IMR-90 (cell line): ENCODE measurements around the gene ACSF2. TPM values are rescaled to one million over a fixed set of nuclear protein-coding genes. Genes with fewer than 3 reads are reported as not detected.

ENCODE experiments used
- ATAC-seq: fragments of 200-7000 bp; cut with Tn5 transposase; 2 replicates; pipeline ENCODE4 v1.9.1; 2020; ENCODE audit warnings: low read depth, mild to moderate bottlenecking, moderate library complexity
- BruUV-seq: library from RNA; stranded (reverse); fragments of 400-500 nt; replicated peaks from 2 replicates; lab custom pipeline; 2021; lab: Mats Ljungman, UMichigan
- CTCF ChIA-PET: fragments of 300-600 bp; formaldehyde crosslinking; extraction: SDS; loops from one replicate; lab custom pipeline; 2021; ENCODE audit warnings: antibody characterized with exemption; lab: Yijun Ruan, JAX
- POLR2A ChIA-PET: fragments of 300-600 bp; sonication (Branson Sonifier 250); formaldehyde crosslinking; loops from one replicate; lab custom pipeline; 2022; ENCODE audit warnings: antibody characterized with exemption; ENCODE audit not compliant: unreplicated experiment; lab: Charles Lee
- DNase-seq: peaks from one replicate; pipeline ENCODE4 v3.0.0; 2013
- H2AFZ ChIP-seq: replicated peaks from 2 replicates; pipeline ENCODE3; 2013; ENCODE audit warnings: low read length, mild to moderate bottlenecking; ENCODE audit not compliant: poor library complexity
- H2AK5ac ChIP-seq: 2 replicates; pipeline ENCODE4 v1.6.1; 2013; ENCODE audit warnings: low read depth, low read length, inconsistent platforms
- H2AK9ac ChIP-seq: replicated peaks from 2 replicates; pipeline ENCODE3; 2013; ENCODE audit warnings: mild to moderate bottlenecking, low read depth, low read length, moderate library complexity; ENCODE audit not compliant: poor library complexity
- H2BK120ac ChIP-seq: 2 replicates; pipeline ENCODE4 v1.6.1; 2013; ENCODE audit warnings: low read depth, low read length, inconsistent platforms
- H2BK15ac ChIP-seq: 3 replicates; pipeline ENCODE4 v1.6.1; 2013; ENCODE audit warnings: low read depth, low read length, inconsistent platforms
- H2BK20ac ChIP-seq: 2 replicates; pipeline ENCODE4 v1.6.1; 2013; ENCODE audit warnings: low read depth, mild to moderate bottlenecking, inconsistent platforms, low read length, moderate library complexity
- H2BK5ac ChIP-seq: 2 replicates; pipeline ENCODE4 v1.6.1; 2013; ENCODE audit warnings: mild to moderate bottlenecking, low read depth, low read length, inconsistent platforms; ENCODE audit not compliant: poor library complexity, severe bottlenecking
- H3K14ac ChIP-seq: replicated peaks from 2 replicates; pipeline ENCODE4 v1.6.1; 2013; ENCODE audit warnings: low read depth, low read length, inconsistent platforms
- H3K18ac ChIP-seq: 2 replicates; pipeline ENCODE4 v1.6.1; 2013; ENCODE audit warnings: low read depth, low read length, control low read depth
- H3K23ac ChIP-seq: 2 replicates; pipeline ENCODE4 v1.6.1; 2013; ENCODE audit warnings: low read depth, low read length, inconsistent platforms
- H3K27ac ChIP-seq: 2 replicates; pipeline ENCODE4 v1.5.1; 2013; ENCODE audit warnings: mild to moderate bottlenecking, control low read depth, low read length; ENCODE audit not compliant: insufficient read depth
- H3K27me3 ChIP-seq: 2 replicates; pipeline ENCODE4 v1.6.1; 2013; ENCODE audit warnings: low read length; ENCODE audit not compliant: control insufficient read depth, insufficient read depth
- H3K36me3 ChIP-seq: 2 replicates; pipeline ENCODE4 v1.6.1; 2013; ENCODE audit warnings: low read length, mixed read lengths; ENCODE audit not compliant: control insufficient read depth, insufficient read depth
- H3K4ac ChIP-seq: 2 replicates; pipeline ENCODE4 v1.6.1; 2013; ENCODE audit warnings: low read depth, low read length, inconsistent platforms
- H3K4me1 ChIP-seq: 2 replicates; pipeline ENCODE4 v1.6.1; 2013; ENCODE audit warnings: low read length, mixed read lengths; ENCODE audit not compliant: control insufficient read depth, insufficient read depth
- H3K4me2 ChIP-seq: 2 replicates; pipeline ENCODE4 v1.6.1; 2013; ENCODE audit warnings: low read depth, mild to moderate bottlenecking, control low read depth, low read length, moderate library complexity
- H3K4me3 ChIP-seq: 2 replicates; pipeline ENCODE4 v1.5.1; 2013; ENCODE audit warnings: low read depth, mild to moderate bottlenecking, control low read depth, low read length, moderate library complexity; ENCODE audit not compliant: insufficient read depth
- H3K56ac ChIP-seq: 2 replicates; pipeline ENCODE4 v1.6.1; 2013; ENCODE audit warnings: low read length, inconsistent platforms; ENCODE audit not compliant: insufficient read depth; ENCODE audit errors: extremely low read depth
- H3K79me1 ChIP-seq, 2 experiments: 2 replicates each; pipeline ENCODE4 v1.6.1; 2013; ENCODE audit warnings: low read length in 2 of 2, inconsistent platforms in 1 of 2, low read depth in 1 of 2
- H3K9ac ChIP-seq: 2 replicates; pipeline ENCODE4 v1.6.1; 2013; ENCODE audit warnings: low read depth, low read length, control low read depth
- H3K9me1 ChIP-seq: 2 replicates; pipeline ENCODE4 v1.6.1; 2013; ENCODE audit warnings: low read length, inconsistent platforms; ENCODE audit not compliant: insufficient read depth
- H3K9me3 ChIP-seq: 2 replicates; pipeline ENCODE4 v1.6.1; 2013; ENCODE audit warnings: low read length; ENCODE audit not compliant: control insufficient read depth, insufficient read depth
- H4K20me1 ChIP-seq: 2 replicates; pipeline ENCODE4 v1.6.1; 2013; ENCODE audit warnings: low read length, inconsistent platforms; ENCODE audit not compliant: insufficient read depth
- H4K5ac ChIP-seq: 2 replicates; pipeline ENCODE4 v1.6.1; 2013; ENCODE audit warnings: mild to moderate bottlenecking, low read depth, low read length, control low read depth
- H4K8ac ChIP-seq, 2 experiments: 2 replicates each; pipeline ENCODE4 v1.6.1; 2013; ENCODE audit warnings: low read depth in 2 of 2, low read length in 2 of 2, control low read depth in 1 of 2, inconsistent platforms in 1 of 2
- H4K91ac ChIP-seq: 2 replicates; pipeline ENCODE4 v1.6.1; 2013; ENCODE audit warnings: low read depth, low read length, inconsistent platforms; ENCODE audit not compliant: insufficient read depth
- CHD1 ChIP-seq: IDR thresholded peaks from 2 replicates; pipeline ENCODE4 v1.6.1; 2012; ENCODE audit warnings: low read depth, low read length, improper control_type of control experiment
- MAZ ChIP-seq: IDR thresholded peaks from 2 replicates; pipeline ENCODE4 v1.6.1; 2012; ENCODE audit warnings: low read depth, mild to moderate bottlenecking, low read length, improper control_type of control experiment, moderate library complexity, borderline replicate concordance
- NFE2L2 ChIP-seq: fragments of 150-350 bp; IDR thresholded peaks from 2 replicates; pipeline ENCODE4 v1.6.1; 2016; ENCODE audit warnings: low read depth, mild to moderate bottlenecking, low read length
- RFX5 ChIP-seq: IDR thresholded peaks from 2 replicates; pipeline ENCODE4 v1.8.0; 2012; ENCODE audit warnings: low read depth, mild to moderate bottlenecking, low read length, moderate library complexity
- WGBS, 2 experiments: methylation state at CpG; one replicate each; pipeline versions ENCODE4 v1.1.5 to v1.1.7; 2013; ENCODE audit warnings: missing lambda C conversion rate in 2 of 2; ENCODE audit not compliant: insufficient read length in 1 of 2; ENCODE audit errors: extremely low coverage in 2 of 2; 5-methylcytosine and 5-hydroxymethylcytosine counted together
- dilution Hi-C: fragments of 300-500 bp; cut with HindIII; formaldehyde crosslinking; loops from one replicate; pipeline ENCODE4 v1.14.3; 2018; ENCODE audit warnings: low sequenced_read_pairs; ENCODE audit not compliant: unreplicated experiment
- in situ Hi-C: fragments of 300-500 bp; cut with MboI; formaldehyde crosslinking; loops from 3 replicates; pipeline ENCODE4 v1.14.3; 2019; ENCODE audit warnings: low sequenced_read_pairs, inconsistent platforms, mixed read lengths
- intact Hi-C: fragments of 100-400 bp; cut with micrococcal nuclease; formaldehyde crosslinking; loops from 2 replicates; pipeline ENCODE4 v1.10.0; 2022
- polyA plus RNA-seq, 3 experiments: library from polyadenylated mRNA; depleted of rRNA; stranded (reverse); fragments of >200 nt; gene quantifications; 2 replicates each; pipeline ENCODE4 v1.2.3, GENCODE V29; 2012; ENCODE audit warnings: low replicate concordance in 1 of 3
- total RNA-seq: library from RNA; depleted of rRNA; stranded (reverse); fragments of >200 nt; gene quantifications from 2 replicates; pipeline ENCODE4 v1.2.3, GENCODE V29; 2012
- TF ChIP-seq, protein P1 (sequence below): conservative IDR thresholded peaks from 2 replicates; pipeline ENCODE4 v1.5.1; 2012; ENCODE audit warnings: mild to moderate bottlenecking, low read depth, low read length, improper control_type of control experiment

Gene ACSF2
- total and polyA plus RNA-seq, 2 of the 4 experiments (the other 2 are of a cell fraction) = 18.5 to 27.2 TPM

DNA sequence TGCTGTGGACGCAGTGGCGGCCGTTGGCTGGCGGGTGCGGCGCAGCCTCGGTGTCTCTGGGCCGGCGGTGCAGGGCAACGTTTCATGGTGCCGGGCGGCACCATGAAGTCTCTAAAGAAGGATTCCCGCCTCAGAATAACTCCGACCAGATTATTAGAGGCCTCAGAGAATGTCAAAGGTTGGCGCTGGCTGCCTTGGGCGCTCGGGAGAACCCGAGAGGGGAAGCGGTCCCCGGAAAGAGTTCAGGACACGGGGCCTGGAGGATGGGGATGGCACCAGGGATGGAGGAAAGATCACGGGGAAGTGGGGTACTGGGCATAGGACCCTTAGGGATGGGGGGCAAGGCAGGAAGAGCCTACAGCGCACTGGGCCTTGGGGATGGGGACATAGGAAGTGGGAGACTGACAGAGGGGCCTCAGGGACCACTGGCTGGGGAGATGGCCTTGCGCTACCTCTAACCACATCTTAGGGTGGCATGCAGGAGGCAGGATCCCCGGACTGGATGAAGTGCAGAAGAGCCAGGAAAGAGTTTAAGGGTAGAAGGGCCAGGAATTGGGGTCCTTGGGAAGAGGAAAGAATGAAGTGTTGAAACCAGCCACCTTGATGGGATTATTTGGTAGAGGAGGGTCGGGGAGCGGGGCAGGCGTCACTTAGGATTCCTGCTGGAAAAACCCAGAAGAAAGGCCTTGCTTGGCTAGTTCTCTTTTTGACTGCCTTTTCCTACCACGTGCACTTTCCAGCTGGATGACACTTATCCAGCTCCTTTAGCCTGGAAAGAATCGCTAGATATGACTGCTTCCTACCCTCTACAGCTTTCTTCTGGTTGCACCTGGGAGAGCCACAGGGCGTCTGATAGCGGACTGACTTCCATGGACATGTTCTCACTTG is 82.8 kb downstream of the ACSF2 start:
- Histone ChIP-seq H4K91ac (0 out of 2 replicates have a peak overlapping the region, but pooled peaks have one; percentile 13), H2BK15ac (no peak overlapping the region), H2BK120ac (peak overlapping the region; percentile 33; the same call in 1 of the 2 replicates), H3K27me3 (no peaks in the 10 kb centered on the region; the same call in 1 of the 2 replicates), H3K79me1 (peaks cover 0 to 3% of the 10 kb centered on the region in 2 experiments; a peak in 1 of 4 replicates), H3K9me3 (no peaks in the 10 kb centered on the region), H3K23ac (peak overlapping the region; percentile 5; the same call in 1 of the 2 replicates), H3K4me3 (peak overlapping the region; percentile 43), H3K56ac (peak overlapping the region; percentile 17; the same call in 1 of the 2 replicates), H3K4ac (peak overlapping the region; percentile 31), H2AK5ac (peak overlapping the region; percentile 67; the same call in 1 of the 2 replicates), H2AFZ (peak overlapping the region; percentile 96), H3K18ac (no peak overlapping the region), H2BK5ac (no peak overlapping the region), H3K36me3 (no peaks in the 10 kb centered on the region), H4K5ac (peak overlapping the region; percentile 44; the same call in 1 of the 2 replicates), H3K9me1 (peaks cover 13% of the 10 kb centered on the region), H3K27ac (peak overlapping the region; percentile 4; the same call in 1 of the 2 replicates), H2AK9ac (peak overlapping the region; percentile 53), H3K4me1 (peaks cover 2% of the 10 kb centered on the region), H2BK20ac (no peak overlapping the region), H3K9ac (peak overlapping the region; percentile 19), H3K14ac (0 out of 2 replicates have a peak overlapping the region, but pooled peaks have one; percentile 64), H4K8ac (peak overlapping the region; percentile 47 to 98), H3K4me2 (peak overlapping the region; percentile 62), H4K20me1 (no peaks in the 10 kb centered on the region)
- ChIA-PET POLR2A (no interaction called here), CTCF (interaction anchor here (1.5 kb wide), 1 partner anchor 29 kb away, joined by 4 read pairs; no protein-coding TSS in a partner anchor)
- ATAC-seq = no peak
- intact Hi-C loops (no loop called here), in situ Hi-C loops (no loop called here), dilution Hi-C loops (no loop called here)
- no peak for DNase-seq
- BruUV-seq = no TSS peak
- TF ChIP-seq, protein P1, sequence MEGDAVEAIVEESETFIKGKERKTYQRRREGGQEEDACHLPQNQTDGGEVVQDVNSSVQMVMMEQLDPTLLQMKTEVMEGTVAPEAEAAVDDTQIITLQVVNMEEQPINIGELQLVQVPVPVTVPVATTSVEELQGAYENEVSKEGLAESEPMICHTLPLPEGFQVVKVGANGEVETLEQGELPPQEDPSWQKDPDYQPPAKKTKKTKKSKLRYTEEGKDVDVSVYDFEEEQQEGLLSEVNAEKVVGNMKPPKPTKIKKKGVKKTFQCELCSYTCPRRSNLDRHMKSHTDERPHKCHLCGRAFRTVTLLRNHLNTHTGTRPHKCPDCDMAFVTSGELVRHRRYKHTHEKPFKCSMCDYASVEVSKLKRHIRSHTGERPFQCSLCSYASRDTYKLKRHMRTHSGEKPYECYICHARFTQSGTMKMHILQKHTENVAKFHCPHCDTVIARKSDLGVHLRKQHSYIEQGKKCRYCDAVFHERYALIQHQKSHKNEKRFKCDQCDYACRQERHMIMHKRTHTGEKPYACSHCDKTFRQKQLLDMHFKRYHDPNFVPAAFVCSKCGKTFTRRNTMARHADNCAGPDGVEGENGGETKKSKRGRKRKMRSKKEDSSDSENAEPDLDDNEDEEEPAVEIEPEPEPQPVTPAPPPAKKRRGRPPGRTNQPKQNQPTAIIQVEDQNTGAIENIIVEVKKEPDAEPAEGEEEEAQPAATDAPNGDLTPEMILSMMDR = no peak
- TF ChIP-seq CHD1 (no peak), MAZ (0 out of 2 replicates have a peak, but pooled peaks have one; percentile 4), NFE2L2 (no peak), RFX5 (no peak)
- WGBS, 2 experiments = 29% methylated on average over 14 of the region's 32 CpGs; no CpG with 5 or more reads in 1 of the 2 experiments
